HCT116 (cell line): ENCODE data around the gene TOX2. TPM values are rescaled to one million over a fixed set of nuclear protein-coding genes. Genes with fewer than 3 reads are reported as not detected.

Source experiments
- ATAC-seq: fragments of 200-7000 bp; cut with Tn5 transposase; 2 replicates; pipeline ENCODE4 v1.9.1; 2020; ENCODE audit warnings: mild to moderate bottlenecking, moderate library complexity
- BruUV-seq: library from RNA; stranded (reverse); fragments of 400-500 nt; replicated peaks from 2 replicates; lab custom pipeline; 2021; lab: Mats Ljungman, UMichigan
- CTCF ChIA-PET: fragments of 300-600 bp; sonication (Branson Sonifier 250); formaldehyde crosslinking; loops from one replicate; lab custom pipeline; 2021; ENCODE audit warnings: antibody characterized with exemption; lab: Charles Lee
- POLR2A ChIA-PET: fragments of 300-600, 350-600 bp; sonication (Branson Sonifier 250); formaldehyde crosslinking; loops from one replicate; lab custom pipeline; 2021; ENCODE audit warnings: antibody characterized with exemption; lab: Charles Lee
- RAD21 ChIA-PET, 2 experiments: fragments of 300-600 bp; sonication (Branson Sonifier 250); formaldehyde crosslinking; loops; one replicate each; lab custom pipeline; 2023; ENCODE audit warnings: low total read pairs in 2 of 2; ENCODE audit not compliant: uncharacterized antibody in 2 of 2, unreplicated experiment in 2 of 2, low non-redundant PET in 1 of 2; lab: Charles Lee
- DNase-seq: peaks from one replicate; pipeline ENCODE4 v3.0.0-alpha.2; 2010; ENCODE audit warnings: low read depth, low spot score
- H2AFZ ChIP-seq: fragments of 200-600 bp; shearing (Covaris generic), sonication (generic); 2 replicates; pipeline ENCODE4 v1.6.1; 2017; ENCODE audit warnings: low read depth, mixed run types, mixed read lengths, antibody characterized with exemption, low read length; ENCODE audit not compliant: poor library complexity, severe bottlenecking
- H3K27ac ChIP-seq: 2 replicates; pipeline ENCODE4 v1.5.1; 2012; ENCODE audit warnings: low read depth, low read length
- H3K27me3 ChIP-seq: fragments of 200-600 bp; sonication (generic); 2 replicates; pipeline ENCODE4 v1.6.1; 2016; ENCODE audit warnings: mixed run types, low read length, mixed read lengths; ENCODE audit not compliant: insufficient read depth
- H3K36me3 ChIP-seq, 2 experiments: fragments of 200-500 bp in 1 of 2; fragments of 200-600 bp in 1 of 2; sonication (Bioruptor generic) in 1 of 2; sonication (generic) in 1 of 2; 2 replicates each; pipeline versions ENCODE4 v1.5.1 to v1.6.1; 2014 to 2016; ENCODE audit warnings: low read length in 2 of 2, inconsistent platforms in 1 of 2, mixed read lengths in 1 of 2, mixed run types in 1 of 2; ENCODE audit not compliant: insufficient read depth in 2 of 2, control insufficient read depth in 1 of 2
- H3K4me1 ChIP-seq, 2 experiments: fragments of 200-600 bp in 1 of 2; sonication (generic) in 1 of 2; 2 replicates each; pipeline versions ENCODE4 v1.5.1 to v1.6.1; 2012 to 2017; ENCODE audit warnings: low read length in 2 of 2, inconsistent platforms in 1 of 2, mild to moderate bottlenecking in 1 of 2, mixed read lengths in 1 of 2, mixed run types in 1 of 2, moderate library complexity in 1 of 2; ENCODE audit not compliant: insufficient read depth in 2 of 2, control insufficient read depth in 1 of 2
- H3K4me2 ChIP-seq: fragments of 200-600 bp; sonication (generic); 2 replicates; pipeline ENCODE4 v1.6.1; 2017; ENCODE audit warnings: mixed run types, low read length, mixed read lengths
- H3K4me3 ChIP-seq, 2 experiments: fragments of 200-600 bp in 1 of 2; sonication (generic) in 1 of 2; replicated peaks in 1 of 2; 2 replicates each; pipeline ENCODE4 v1.5.1; 2011 to 2016; ENCODE audit warnings: low read length in 2 of 2, control low read depth in 1 of 2, low read depth in 1 of 2, mild to moderate bottlenecking in 1 of 2, mixed read lengths in 1 of 2, mixed run types in 1 of 2
- H3K79me2 ChIP-seq: fragments of 200-600 bp; sonication (generic); 2 replicates; pipeline ENCODE4 v1.6.1; 2017; ENCODE audit warnings: mild to moderate bottlenecking, mixed run types, low read length, moderate library complexity, mixed read lengths; ENCODE audit not compliant: insufficient read depth
- H3K9ac ChIP-seq: fragments of 200-600 bp; sonication (generic); 2 replicates; pipeline ENCODE4 v1.6.1; 2016; ENCODE audit warnings: low read length, mixed read lengths
- H3K9me2 ChIP-seq: fragments of 200-600 bp; sonication (generic), shearing (Covaris generic); 2 replicates; pipeline ENCODE4 v1.6.1; 2017; ENCODE audit warnings: mixed run types, mild to moderate bottlenecking, moderate library complexity; ENCODE audit not compliant: insufficient read depth
- H3K9me3 ChIP-seq, 2 experiments: fragments of 200-500 bp in 1 of 2; fragments of 200-600 bp in 1 of 2; sonication (Bioruptor generic) in 1 of 2; sonication (generic) in 1 of 2; 2 replicates each; pipeline ENCODE4 v1.6.1; 2014 to 2017; ENCODE audit warnings: low read length in 2 of 2, mixed read lengths in 2 of 2, inconsistent platforms in 1 of 2, low read depth in 1 of 2, mild to moderate bottlenecking in 1 of 2, mixed run types in 1 of 2, moderate library complexity in 1 of 2; ENCODE audit not compliant: control insufficient read depth in 1 of 2, insufficient read depth in 1 of 2
- H4K20me1 ChIP-seq: fragments of 200-600 bp; sonication (generic), shearing (Covaris generic); 2 replicates; pipeline ENCODE4 v1.6.1; 2017; ENCODE audit warnings: mixed run types, mild to moderate bottlenecking, moderate library complexity; ENCODE audit not compliant: insufficient read depth
- CBX3 ChIP-seq: IDR thresholded peaks from 2 replicates; pipeline ENCODE4 v1.6.1; 2012; ENCODE audit warnings: low read depth
- CEBPB ChIP-seq: IDR thresholded peaks from 2 replicates; pipeline ENCODE4 v1.6.1; 2012; ENCODE audit warnings: low read depth
- EGR1 ChIP-seq: IDR thresholded peaks from 2 replicates; pipeline ENCODE4 v1.6.1; 2012; ENCODE audit warnings: low read depth
- EZH2 ChIP-seq: fragments of 200-600 bp; sonication (generic); IDR thresholded peaks from 2 replicates; pipeline ENCODE4 v1.6.1; 2017; ENCODE audit warnings: antibody characterized with exemption, mixed run types
- EZH2phosphoT487 ChIP-seq: fragments of 200-600 bp; IDR thresholded peaks from 2 replicates; pipeline ENCODE4 v1.6.1; 2018; ENCODE audit warnings: antibody characterized with exemption, borderline replicate concordance
- FOSL1 ChIP-seq: IDR thresholded peaks from 2 replicates; pipeline ENCODE4 v1.6.1; 2012; ENCODE audit warnings: low read depth
- JUND ChIP-seq: IDR thresholded peaks from 2 replicates; pipeline ENCODE4 v1.6.1; 2012
- POLR2A ChIP-seq: IDR thresholded peaks from 2 replicates; pipeline ENCODE4 v1.7.0; 2011; ENCODE audit warnings: borderline replicate concordance; ENCODE audit not compliant: insufficient read depth, insufficient read length; ENCODE audit errors: extremely low read depth
- SIN3A ChIP-seq: IDR thresholded peaks from 2 replicates; pipeline ENCODE4 v1.6.1; 2012; ENCODE audit warnings: low read depth
- SP1 ChIP-seq: IDR thresholded peaks from 2 replicates; pipeline ENCODE4 v1.6.1; 2012; ENCODE audit warnings: low read depth
- TCF7L2 ChIP-seq: IDR thresholded peaks from 2 replicates; pipeline ENCODE4 v1.7.0; 2011; ENCODE audit warnings: borderline replicate concordance, inconsistent platforms; ENCODE audit not compliant: insufficient read depth, insufficient read length; ENCODE audit errors: extremely low read depth
- ZNF274 ChIP-seq: fragments of 200-500 bp; sonication (Bioruptor generic); IDR thresholded peaks from 2 replicates; pipeline ENCODE4 v1.6.1; 2014; ENCODE audit warnings: mild to moderate bottlenecking, low read depth, low read length, inconsistent platforms
- intact Hi-C: fragments of 100-400 bp; cut with micrococcal nuclease; formaldehyde crosslinking; loops from 2 replicates; pipeline ENCODE4 v1.10.0; 2022
- total RNA-seq: library from RNA; stranded (reverse); gene quantifications from one replicate; pipeline ENCODE4 v1.2.1, GENCODE V29; 2021; ENCODE audit not compliant: unreplicated experiment
- TF ChIP-seq, protein P1 (sequence below): IDR thresholded peaks from 2 replicates; pipeline ENCODE4 v1.6.1; 2011; ENCODE audit warnings: mild to moderate bottlenecking, low read length, moderate library complexity; ENCODE audit not compliant: insufficient replicate concordance; ENCODE audit errors: extremely low read depth
- TF ChIP-seq, protein P2 (sequence below): IDR thresholded peaks from 2 replicates; pipeline ENCODE4 v1.6.1; 2012
- TF ChIP-seq, protein P3 (sequence below): IDR thresholded peaks from 2 replicates; pipeline ENCODE4 v1.6.1; 2012

TOX2 gene
- total RNA-seq, 1 experiment from 2014 or later, result 39.6 TPM

DNA sequence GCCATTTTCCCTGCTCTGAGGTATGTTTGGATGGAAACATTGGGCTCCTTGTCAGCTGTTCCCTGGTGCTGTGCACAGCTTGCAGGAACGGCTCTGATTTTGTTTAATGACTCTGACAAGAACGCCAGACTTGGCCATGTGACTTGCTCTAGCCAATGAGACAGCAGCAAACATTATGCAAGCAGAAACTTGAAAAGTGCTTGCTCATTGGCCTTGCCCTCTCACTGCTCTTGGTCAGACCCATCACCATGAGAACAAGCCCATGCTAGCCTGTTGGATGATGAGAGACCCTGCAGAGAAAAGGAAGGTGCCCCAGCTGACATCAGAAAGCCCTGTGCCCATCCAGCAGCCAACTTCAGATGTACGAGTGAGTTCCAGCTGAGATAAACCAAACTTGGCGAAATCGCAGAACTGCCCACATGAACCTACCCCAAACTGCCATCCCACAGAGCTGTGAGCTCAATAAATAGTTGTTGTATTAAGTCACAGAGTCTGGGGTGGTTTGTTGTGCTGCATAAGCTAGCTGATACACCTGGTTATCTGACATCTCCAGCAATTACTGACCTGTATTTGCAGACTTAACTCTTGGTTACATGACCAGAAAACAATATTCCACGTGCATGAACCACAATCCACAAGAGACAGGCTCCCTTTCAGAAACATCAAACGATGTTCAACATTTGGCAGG lies 175.5 kb downstream of the TOX2 start:
- no peaks in the 10 kb centered on the region for H3K36me3 ChIP-seq
- ATAC-seq, result peak; percentile 84
- ChIA-PET RAD21 (no interaction called here), POLR2A (no interaction called here), CTCF (interaction anchor here (1.4 to 2.9 kb wide), 3 partner anchors 34 to 641 kb away, joined by 3 to 9 read pairs (median 7); no protein-coding TSS in a partner anchor)
- TF ChIP-seq SP1, result peak; percentile 75
- TF ChIP-seq CEBPB, result peak; percentile 28; the same call in 1 of the 2 replicates
- TF ChIP-seq EZH2, result no peak
- TF ChIP-seq POLR2A, result peak; percentile 41
- H3K79me2 ChIP-seq, result no peaks in the 10 kb centered on the region
- H3K27me3 ChIP-seq, result no peaks in the 10 kb centered on the region
- H3K27ac ChIP-seq, result no peak overlapping the region
- intact Hi-C loops, result loop anchor here (10.0 kb wide), 1 partner anchor 175 kb away; the partner anchor contains the start of gene TOX2
- no peaks in the 10 kb centered on the region for H3K9me3 ChIP-seq
- BruUV-seq, result no TSS peak
- H3K4me1 ChIP-seq, result peaks cover 8 to 21% of the 10 kb centered on the region in 2 experiments; a peak in 3 of 4 replicates
- no peak overlapping the region for H3K4me3 ChIP-seq
- no peak overlapping the region for H3K9ac ChIP-seq
- peak overlapping the region; percentile 88 for H2AFZ ChIP-seq
- DNase-seq, result peak; percentile 61
- peak overlapping the region; percentile 50 for H3K4me2 ChIP-seq
- no peaks in the 10 kb centered on the region for H4K20me1 ChIP-seq
- H3K9me2 ChIP-seq, result no peaks in the 10 kb centered on the region

DNA sequence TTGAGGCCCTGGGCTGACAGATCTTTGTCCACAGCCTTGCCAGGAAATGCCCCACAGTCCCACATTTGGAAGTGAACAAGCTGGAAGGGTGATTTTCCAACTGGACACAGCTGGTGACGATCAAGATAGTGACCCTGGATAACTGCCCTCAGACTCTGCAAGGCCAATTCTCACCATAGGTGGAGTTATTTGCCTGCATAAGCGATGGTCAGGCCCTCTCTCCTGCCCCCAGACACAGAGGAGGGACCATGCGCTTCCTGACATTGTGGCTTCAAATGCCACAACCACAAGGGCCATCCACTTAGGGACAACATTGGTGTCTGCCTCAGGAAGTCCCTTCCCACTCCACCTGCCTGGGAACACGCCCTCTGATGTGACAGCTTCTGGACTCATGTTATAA lies 176.4 kb downstream of the TOX2 start:
- CTCF ChIA-PET, result interaction anchor here (1.4 to 2.9 kb wide), 3 partner anchors 35 to 642 kb away, joined by 3 to 9 read pairs (median 7); no protein-coding TSS in a partner anchor
- Histone ChIP-seq H3K79me2 (no peaks in the 10 kb centered on the region), H3K27me3 (no peaks in the 10 kb centered on the region), H2AFZ (peak overlapping the region; percentile 25), H3K4me2 (no peak overlapping the region), H4K20me1 (no peaks in the 10 kb centered on the region), H3K27ac (no peak overlapping the region), H3K9me3 (no peaks in the 10 kb centered on the region), H3K9ac (no peak overlapping the region), H3K4me3 (no peak overlapping the region), H3K36me3 (no peaks in the 10 kb centered on the region), H3K9me2 (no peaks in the 10 kb centered on the region), H3K4me1 (peaks cover 8 to 21% of the 10 kb centered on the region in 2 experiments; a peak in 3 of 4 replicates)
- RAD21 ChIA-PET, result no interaction called here
- ATAC-seq (peak; percentile 31; the same call in 1 of the 2 replicates), DNase-seq (no peak)
- intact Hi-C loops, result no loop called here
- no peak for TF ChIP-seq EZH2phosphoT487
- TF ChIP-seq CBX3, result no peak
- no peak for TF ChIP-seq FOSL1
- TF ChIP-seq ZNF274, result no peak
- TF ChIP-seq, protein P1, sequence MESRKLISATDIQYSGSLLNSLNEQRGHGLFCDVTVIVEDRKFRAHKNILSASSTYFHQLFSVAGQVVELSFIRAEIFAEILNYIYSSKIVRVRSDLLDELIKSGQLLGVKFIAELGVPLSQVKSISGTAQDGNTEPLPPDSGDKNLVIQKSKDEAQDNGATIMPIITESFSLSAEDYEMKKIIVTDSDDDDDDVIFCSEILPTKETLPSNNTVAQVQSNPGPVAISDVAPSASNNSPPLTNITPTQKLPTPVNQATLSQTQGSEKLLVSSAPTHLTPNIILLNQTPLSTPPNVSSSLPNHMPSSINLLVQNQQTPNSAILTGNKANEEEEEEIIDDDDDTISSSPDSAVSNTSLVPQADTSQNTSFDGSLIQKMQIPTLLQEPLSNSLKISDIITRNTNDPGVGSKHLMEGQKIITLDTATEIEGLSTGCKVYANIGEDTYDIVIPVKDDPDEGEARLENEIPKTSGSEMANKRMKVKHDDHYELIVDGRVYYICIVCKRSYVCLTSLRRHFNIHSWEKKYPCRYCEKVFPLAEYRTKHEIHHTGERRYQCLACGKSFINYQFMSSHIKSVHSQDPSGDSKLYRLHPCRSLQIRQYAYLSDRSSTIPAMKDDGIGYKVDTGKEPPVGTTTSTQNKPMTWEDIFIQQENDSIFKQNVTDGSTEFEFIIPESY, result no peak
- no peak for TF ChIP-seq TCF7L2
- TF ChIP-seq POLR2A, result no peak
- TF ChIP-seq, protein P2, sequence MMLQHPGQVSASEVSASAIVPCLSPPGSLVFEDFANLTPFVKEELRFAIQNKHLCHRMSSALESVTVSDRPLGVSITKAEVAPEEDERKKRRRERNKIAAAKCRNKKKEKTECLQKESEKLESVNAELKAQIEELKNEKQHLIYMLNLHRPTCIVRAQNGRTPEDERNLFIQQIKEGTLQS, result no peak
- no peak for TF ChIP-seq EZH2
- TF ChIP-seq SIN3A, result no peak
- TF ChIP-seq, protein P3, sequence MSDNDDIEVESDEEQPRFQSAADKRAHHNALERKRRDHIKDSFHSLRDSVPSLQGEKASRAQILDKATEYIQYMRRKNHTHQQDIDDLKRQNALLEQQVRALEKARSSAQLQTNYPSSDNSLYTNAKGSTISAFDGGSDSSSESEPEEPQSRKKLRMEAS, result no peak
- no peak for TF ChIP-seq EGR1
- no peak for TF ChIP-seq JUND
- POLR2A ChIA-PET, result no interaction called here
- BruUV-seq, result no TSS peak
